Thoracic aorta (tissue), 2 donors: ENCODE results near the gene UCK1. TPM values are rescaled to one million over a fixed set of nuclear protein-coding genes. Genes with fewer than 3 reads are reported as not detected.

Source experiments
- ATAC-seq: fragments of 150-250 bp; one replicate; pipeline ENCODE4 v1.8.0; 2017; ENCODE audit warnings: low read depth; ENCODE audit not compliant: insufficient number of reproducible peaks, low FRiP score
- DNase-seq: peaks from one replicate; pipeline ENCODE4 v3.0.0-alpha.2; 2020; ENCODE audit warnings: low spot score
- H3K27ac ChIP-seq, 2 donors: fragments of 200-600 bp; sonication (generic); 1 replicate in 1 of 2; 2 replicates in 1 of 2; pipeline ENCODE4 v1.5.1; 2016; ENCODE audit warnings: mild to moderate bottlenecking in 2 of 2, moderate library complexity in 2 of 2
- H3K27me3 ChIP-seq: fragments of 200-600 bp; sonication (generic); replicated peaks from 2 replicates; pipeline ENCODE4 v1.6.0; 2016; ENCODE audit warnings: mild to moderate bottlenecking; ENCODE audit not compliant: insufficient read depth
- H3K36me3 ChIP-seq: fragments of 200-600 bp; sonication (generic); one replicate; pipeline ENCODE4 v1.5.1; 2016
- H3K4me1 ChIP-seq, 2 donors: fragments of 200-600 bp; sonication (generic); 1 replicate in 1 of 2; 2 replicates in 1 of 2; pipeline versions ENCODE4 v1.5.1 to v1.6.0; 2016; ENCODE audit warnings: low read depth in 2 of 2, mild to moderate bottlenecking in 1 of 2; ENCODE audit not compliant: control insufficient read depth in 1 of 2
- H3K4me3 ChIP-seq: fragments of 200-600 bp; sonication (generic); 2 replicates; pipeline ENCODE4 v1.5.1; 2016; ENCODE audit warnings: mild to moderate bottlenecking
- H3K9me3 ChIP-seq: fragments of 200-600 bp; sonication (generic); 2 replicates; pipeline ENCODE4 v1.5.1; 2016
- total RNA-seq, 2 donors: library from RNA; depleted of rRNA; stranded (reverse); fragments of >200 nt; gene quantifications; one replicate each; pipeline versions ENCODE4 v1.1.0 to v1.2.3, GENCODE V29; 2016
- TF ChIP-seq, protein P1 (sequence below): fragments of 200-600 bp; sonication (generic); IDR thresholded peaks from one replicate; pipeline ENCODE4 v1.5.1; 2019; ENCODE audit warnings: antibody characterized with exemption

The UCK1 gene
- total RNA-seq, 2 donors from 2014 or later, result 25.5 to 39.1 TPM

DNA sequence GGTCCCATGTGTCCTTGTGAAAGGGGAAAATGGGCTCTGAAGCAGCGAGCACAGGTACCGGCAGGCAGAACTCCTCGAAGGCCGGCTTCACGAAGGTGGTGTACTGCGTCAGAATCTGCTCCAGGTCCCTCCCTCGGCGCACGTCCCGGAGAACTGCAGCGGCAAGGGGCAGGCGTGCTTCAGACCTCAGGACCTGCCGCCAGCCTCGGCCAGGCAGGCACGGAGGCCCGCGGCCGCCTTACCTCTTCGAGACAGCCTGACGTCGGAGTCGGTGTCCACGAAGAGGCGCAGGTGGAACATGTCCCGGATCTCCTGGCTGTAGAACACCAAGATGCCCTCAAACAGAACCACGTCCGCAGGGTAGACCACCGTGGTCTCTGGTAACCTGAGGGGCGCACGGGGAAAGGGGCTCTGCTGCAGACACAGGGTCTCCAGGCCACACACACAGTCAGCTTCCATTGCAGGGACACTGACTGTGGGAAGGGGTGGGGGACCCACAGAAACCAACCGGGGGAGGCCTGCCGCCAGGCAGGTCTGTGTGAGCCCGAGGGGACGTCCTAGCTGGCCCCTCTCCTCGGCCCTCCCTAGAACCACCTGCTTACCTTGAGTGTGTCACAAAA lies 2.1 kb downstream of the UCK1 start:
- no peak for DNase-seq
- Histone ChIP-seq H3K27ac (no peak overlapping the region), H3K4me3 (no peak overlapping the region), H3K36me3 (peaks cover 45% of the 10 kb centered on the region), H3K4me1 (peaks cover 11% of the 10 kb centered on the region in 2 donors), H3K9me3 (no peaks in the 10 kb centered on the region), H3K27me3 (no peaks in the 10 kb centered on the region)
- ATAC-seq, result no peak
- TF ChIP-seq, protein P1, sequence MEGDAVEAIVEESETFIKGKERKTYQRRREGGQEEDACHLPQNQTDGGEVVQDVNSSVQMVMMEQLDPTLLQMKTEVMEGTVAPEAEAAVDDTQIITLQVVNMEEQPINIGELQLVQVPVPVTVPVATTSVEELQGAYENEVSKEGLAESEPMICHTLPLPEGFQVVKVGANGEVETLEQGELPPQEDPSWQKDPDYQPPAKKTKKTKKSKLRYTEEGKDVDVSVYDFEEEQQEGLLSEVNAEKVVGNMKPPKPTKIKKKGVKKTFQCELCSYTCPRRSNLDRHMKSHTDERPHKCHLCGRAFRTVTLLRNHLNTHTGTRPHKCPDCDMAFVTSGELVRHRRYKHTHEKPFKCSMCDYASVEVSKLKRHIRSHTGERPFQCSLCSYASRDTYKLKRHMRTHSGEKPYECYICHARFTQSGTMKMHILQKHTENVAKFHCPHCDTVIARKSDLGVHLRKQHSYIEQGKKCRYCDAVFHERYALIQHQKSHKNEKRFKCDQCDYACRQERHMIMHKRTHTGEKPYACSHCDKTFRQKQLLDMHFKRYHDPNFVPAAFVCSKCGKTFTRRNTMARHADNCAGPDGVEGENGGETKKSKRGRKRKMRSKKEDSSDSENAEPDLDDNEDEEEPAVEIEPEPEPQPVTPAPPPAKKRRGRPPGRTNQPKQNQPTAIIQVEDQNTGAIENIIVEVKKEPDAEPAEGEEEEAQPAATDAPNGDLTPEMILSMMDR, result no peak

DNA sequence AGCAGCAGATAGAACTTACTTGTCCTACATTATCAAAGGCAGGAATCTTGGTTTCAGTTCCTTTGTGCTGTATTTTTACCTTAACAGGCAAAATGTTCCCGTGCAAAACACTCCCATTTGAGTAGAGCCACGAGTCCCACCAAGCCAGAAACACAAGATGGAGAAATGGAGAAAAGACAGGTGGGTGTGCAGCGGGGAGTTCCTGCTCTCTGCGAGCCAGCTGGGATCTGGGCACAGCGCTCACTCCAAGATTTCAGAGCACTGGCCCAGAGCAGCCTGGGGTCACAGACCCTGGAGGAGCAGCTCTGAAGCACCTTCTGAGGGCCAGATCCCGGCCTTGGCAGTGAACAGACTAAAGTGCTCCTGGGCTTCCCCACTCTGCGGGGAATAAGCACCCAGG lies 2.9 kb downstream of the UCK1 start:
- no peak overlapping the region for H3K27ac ChIP-seq
- peaks cover 45% of the 10 kb centered on the region for H3K36me3 ChIP-seq
- no peaks in the 10 kb centered on the region for H3K9me3 ChIP-seq
- TF ChIP-seq, protein P1, result no peak
- ATAC-seq, result no peak
- no peaks in the 10 kb centered on the region for H3K27me3 ChIP-seq
- peaks cover 11% of the 10 kb centered on the region in 2 donors for H3K4me1 ChIP-seq
- DNase-seq, result no peak
- H3K4me3 ChIP-seq, result no peak overlapping the region

DNA sequence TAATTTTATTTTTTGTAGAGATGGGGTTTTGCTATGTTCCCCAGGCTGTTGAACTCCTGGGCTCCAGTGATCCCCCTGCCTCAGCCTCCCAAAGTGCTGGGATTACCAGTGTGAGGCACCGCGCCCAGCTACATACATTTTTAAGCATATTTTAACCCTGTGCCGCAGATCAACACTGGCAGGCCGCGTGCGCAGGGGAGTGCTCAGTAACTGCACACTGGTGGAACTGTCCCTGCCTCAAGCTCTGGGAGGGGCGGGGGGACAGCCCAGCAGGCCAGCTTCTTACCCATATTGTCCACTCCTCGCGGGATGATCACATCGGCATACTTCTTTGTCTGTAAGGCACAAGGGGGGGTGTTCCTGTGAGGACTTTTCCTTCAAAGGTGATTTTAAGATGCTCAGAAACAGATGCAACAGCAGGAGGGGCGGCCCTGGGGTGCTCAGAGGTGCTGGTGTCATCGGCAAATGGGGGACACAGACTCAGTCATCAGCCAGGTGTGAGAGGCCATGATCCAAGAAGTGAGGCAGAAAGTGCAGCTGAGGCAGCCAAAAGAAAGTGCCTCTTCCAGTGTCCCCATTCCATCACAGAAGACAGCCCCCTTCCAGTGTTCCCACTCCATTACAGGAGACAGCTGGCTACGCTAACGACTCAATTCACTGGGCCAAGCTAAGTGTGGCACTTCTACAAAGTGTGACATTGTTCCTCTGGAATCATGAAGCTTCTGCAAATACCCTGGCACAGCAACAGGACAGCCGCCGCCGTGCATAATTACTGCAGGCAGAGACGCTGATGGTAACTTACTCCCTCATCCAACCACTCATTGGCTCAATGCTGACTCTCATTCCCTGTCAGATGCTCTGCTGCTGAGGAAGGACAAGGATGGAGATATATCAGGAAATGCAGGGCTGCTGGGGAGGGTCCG lies 5.2 kb downstream of the UCK1 start:
- peaks cover 9 to 11% of the 10 kb centered on the region in 2 donors for H3K4me1 ChIP-seq
- TF ChIP-seq, protein P1, result no peak
- H3K9me3 ChIP-seq, result no peaks in the 10 kb centered on the region
- ATAC-seq, result no peak
- H3K27me3 ChIP-seq, result no peaks in the 10 kb centered on the region
- no peak for DNase-seq
- peaks cover 53% of the 10 kb centered on the region for H3K36me3 ChIP-seq
- H3K27ac ChIP-seq, result no peak overlapping the region
- H3K4me3 ChIP-seq, result no peak overlapping the region

DNA sequence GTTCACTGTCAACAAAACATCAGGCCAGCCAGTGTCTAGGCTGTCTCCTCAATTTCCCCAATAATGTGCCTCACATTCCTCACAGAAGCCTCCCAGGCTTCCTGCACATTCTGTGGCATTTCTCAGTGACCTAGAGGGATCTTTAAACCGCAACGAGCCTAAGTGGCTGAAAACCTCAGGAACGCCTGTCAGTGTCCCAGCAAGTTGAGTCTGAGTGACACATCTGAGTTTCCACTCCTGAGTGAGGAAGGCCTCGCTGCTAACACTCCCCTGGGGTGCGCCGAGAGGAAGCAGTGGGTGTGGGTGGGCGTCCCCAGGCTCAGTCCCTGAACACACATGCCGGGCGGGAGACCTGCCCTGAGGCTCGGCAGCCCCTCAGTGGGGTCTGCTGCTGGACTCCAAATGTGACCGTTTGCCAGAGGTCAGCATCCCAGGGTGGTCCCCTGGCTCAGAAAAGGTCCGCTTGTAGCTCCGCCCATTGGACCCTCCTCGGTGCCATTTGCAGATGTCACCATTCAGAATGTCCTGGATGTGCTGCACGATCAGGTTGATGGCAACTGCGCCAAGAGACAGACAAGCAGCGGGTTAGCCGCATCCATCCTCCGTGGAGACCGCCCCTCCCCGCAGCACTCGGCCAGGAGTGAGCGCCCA lies 6.3 kb downstream of the UCK1 start:
- TF ChIP-seq, protein P1, result no peak
- DNase-seq, result no peak
- no peaks in the 10 kb centered on the region for H3K27me3 ChIP-seq

More for the DNA sequence above, 6.3 kb downstream of the UCK1 start:
- no peak for ATAC-seq
- Histone ChIP-seq H3K9me3 (no peaks in the 10 kb centered on the region), H3K4me3 (no peak overlapping the region), H3K4me1 (peaks cover 2 to 3% of the 10 kb centered on the region in 2 donors), H3K36me3 (peaks cover 57% of the 10 kb centered on the region), H3K27ac (no peak overlapping the region)
